Measurements from ENCODE around the gene BBC3.

DNA sequence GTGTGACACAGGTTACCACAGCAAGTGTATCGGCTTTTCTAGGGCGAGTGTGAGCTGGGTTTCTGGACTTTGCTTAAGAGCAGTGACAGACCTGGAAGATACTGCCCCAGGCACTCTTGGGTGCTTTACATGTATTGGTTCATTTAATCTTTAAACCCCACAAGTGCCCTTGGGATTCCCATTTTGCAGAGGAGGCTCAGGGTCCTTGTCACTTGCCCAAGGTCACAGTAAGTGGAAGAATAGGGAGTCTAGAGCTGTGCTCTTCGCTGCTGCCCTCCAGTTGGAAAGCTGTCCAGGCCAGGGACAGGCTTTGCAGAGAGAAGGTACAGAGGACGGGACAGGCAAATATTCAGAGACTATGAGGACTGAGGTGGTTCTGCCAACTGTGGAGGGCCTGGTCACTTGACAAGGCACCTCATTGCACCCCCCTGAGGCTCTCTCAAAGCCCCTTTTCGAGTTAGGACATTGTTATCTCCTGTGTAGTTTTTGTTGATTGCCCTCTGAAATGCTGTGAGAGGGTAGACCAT lies 42.4 kb downstream of the BBC3 start:
- TF ChIP-seq, protein P1, sequence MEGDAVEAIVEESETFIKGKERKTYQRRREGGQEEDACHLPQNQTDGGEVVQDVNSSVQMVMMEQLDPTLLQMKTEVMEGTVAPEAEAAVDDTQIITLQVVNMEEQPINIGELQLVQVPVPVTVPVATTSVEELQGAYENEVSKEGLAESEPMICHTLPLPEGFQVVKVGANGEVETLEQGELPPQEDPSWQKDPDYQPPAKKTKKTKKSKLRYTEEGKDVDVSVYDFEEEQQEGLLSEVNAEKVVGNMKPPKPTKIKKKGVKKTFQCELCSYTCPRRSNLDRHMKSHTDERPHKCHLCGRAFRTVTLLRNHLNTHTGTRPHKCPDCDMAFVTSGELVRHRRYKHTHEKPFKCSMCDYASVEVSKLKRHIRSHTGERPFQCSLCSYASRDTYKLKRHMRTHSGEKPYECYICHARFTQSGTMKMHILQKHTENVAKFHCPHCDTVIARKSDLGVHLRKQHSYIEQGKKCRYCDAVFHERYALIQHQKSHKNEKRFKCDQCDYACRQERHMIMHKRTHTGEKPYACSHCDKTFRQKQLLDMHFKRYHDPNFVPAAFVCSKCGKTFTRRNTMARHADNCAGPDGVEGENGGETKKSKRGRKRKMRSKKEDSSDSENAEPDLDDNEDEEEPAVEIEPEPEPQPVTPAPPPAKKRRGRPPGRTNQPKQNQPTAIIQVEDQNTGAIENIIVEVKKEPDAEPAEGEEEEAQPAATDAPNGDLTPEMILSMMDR (IDR thresholded peaks at IDR 0.05; ENCODE audit: insufficient read depth, low read depth, low read length) = no peak
- no peak for TF ChIP-seq EZH2 (IDR thresholded peaks at IDR 0.05; ENCODE audit: insufficient read depth, low read length)
